ENCODE data around the gene PLRG1.

Gene PLRG1

GRCh38 chr4:154586296-154587033, 36.3 kb upstream of the PLRG1 start:
- no peak overlapping the region for H3K27ac ChIP-seq (ENCODE audit: low read length)
- no peaks in the 10 kb centered on the region for H3K27me3 ChIP-seq (ENCODE audit: low read depth, low read length)
- H3K36me3 ChIP-seq (ENCODE audit: control insufficient read depth in 1 of 2, insufficient read depth in 2 of 2, low read length in 2 of 2): no peaks in the 10 kb centered on the region
- no peaks in the 10 kb centered on the region for H3K4me1 ChIP-seq (ENCODE audit: control insufficient read depth in 1 of 2, insufficient read depth in 2 of 2, low read length in 2 of 2)
- no peaks in the 10 kb centered on the region for H3K9me3 ChIP-seq (ENCODE audit: control insufficient read depth in 1 of 2, low read length in 2 of 2)
- H3K4me3 ChIP-seq (ENCODE audit: low read depth in 1 of 2, low read length in 2 of 2): no peak overlapping the region

GRCh38 chr4:154585369-154586018, 35.3 kb upstream of the PLRG1 start:
- Histone ChIP-seq H3K36me3 (ENCODE audit: control insufficient read depth in 1 of 2, insufficient read depth in 2 of 2, low read length in 2 of 2) (no peaks in the 10 kb centered on the region), H3K4me1 (ENCODE audit: control insufficient read depth in 1 of 2, insufficient read depth in 2 of 2, low read length in 2 of 2) (no peaks in the 10 kb centered on the region), H3K27me3 (ENCODE audit: low read depth, low read length) (no peaks in the 10 kb centered on the region), H3K4me3 (ENCODE audit: low read depth in 1 of 2, low read length in 2 of 2) (no peak overlapping the region), H3K27ac (ENCODE audit: low read length) (no peak overlapping the region), H3K9me3 (ENCODE audit: control insufficient read depth in 1 of 2, low read length in 2 of 2) (no peaks in the 10 kb centered on the region)

- Histone ChIP-seq H3K27me3 (ENCODE audit: low read depth, low read length) (no peaks in the 10 kb centered on the region), H3K9me3 (ENCODE audit: control insufficient read depth in 1 of 2, low read length in 2 of 2) (no peaks in the 10 kb centered on the region), H3K36me3 (ENCODE audit: control insufficient read depth in 1 of 2, insufficient read depth in 2 of 2, low read length in 2 of 2) (no peaks in the 10 kb centered on the region), H3K4me1 (ENCODE audit: control insufficient read depth in 1 of 2, insufficient read depth in 2 of 2, low read length in 2 of 2) (no peaks in the 10 kb centered on the region), H3K27ac (ENCODE audit: low read length) (no peak overlapping the region), H3K4me3 (ENCODE audit: low read depth in 1 of 2, low read length in 2 of 2) (no peak overlapping the region)
These were observed 34.1 kb upstream of the PLRG1 start for GRCh38 chr4:154584259-154584658.

- Histone ChIP-seq H3K27me3 (ENCODE audit: low read depth, low read length) (no peaks in the 10 kb centered on the region), H3K9me3 (ENCODE audit: control insufficient read depth in 1 of 2, low read length in 2 of 2) (no peaks in the 10 kb centered on the region), H3K27ac (ENCODE audit: low read length) (no peak overlapping the region), H3K36me3 (ENCODE audit: control insufficient read depth in 1 of 2, insufficient read depth in 2 of 2, low read length in 2 of 2) (no peaks in the 10 kb centered on the region), H3K4me1 (ENCODE audit: control insufficient read depth in 1 of 2, insufficient read depth in 2 of 2, low read length in 2 of 2) (no peaks in the 10 kb centered on the region), H3K4me3 (ENCODE audit: low read depth in 1 of 2, low read length in 2 of 2) (no peak overlapping the region)
These were observed 33.5 kb upstream of the PLRG1 start for GRCh38 chr4:154583677-154584076.

GRCh38 chr4:154583230-154583629, 33.0 kb upstream of the PLRG1 start:
- no peak overlapping the region for H3K4me3 ChIP-seq (ENCODE audit: low read depth in 1 of 2, low read length in 2 of 2)

GRCh38 chr4:154582723-154583122, 32.5 kb upstream of the PLRG1 start:
- no peaks in the 10 kb centered on the region for H3K27me3 ChIP-seq (ENCODE audit: low read depth, low read length)
- no peak overlapping the region for H3K27ac ChIP-seq (ENCODE audit: low read length)
- no peaks in the 10 kb centered on the region for H3K4me1 ChIP-seq (ENCODE audit: control insufficient read depth in 1 of 2, insufficient read depth in 2 of 2, low read length in 2 of 2)
- no peaks in the 10 kb centered on the region for H3K36me3 ChIP-seq (ENCODE audit: control insufficient read depth in 1 of 2, insufficient read depth in 2 of 2, low read length in 2 of 2)
- H3K4me3 ChIP-seq (ENCODE audit: low read depth in 1 of 2, low read length in 2 of 2): no peak overlapping the region
- no peaks in the 10 kb centered on the region for H3K9me3 ChIP-seq (ENCODE audit: control insufficient read depth in 1 of 2, low read length in 2 of 2)

More at GRCh38 chr4:154583230-154583629, 33.0 kb upstream of the PLRG1 start:
- H3K9me3 ChIP-seq (ENCODE audit: control insufficient read depth in 1 of 2, low read length in 2 of 2): no peaks in the 10 kb centered on the region
- no peaks in the 10 kb centered on the region for H3K4me1 ChIP-seq (ENCODE audit: control insufficient read depth in 1 of 2, insufficient read depth in 2 of 2, low read length in 2 of 2)
- no peaks in the 10 kb centered on the region for H3K36me3 ChIP-seq (ENCODE audit: control insufficient read depth in 1 of 2, insufficient read depth in 2 of 2, low read length in 2 of 2)
- no peak overlapping the region for H3K27ac ChIP-seq (ENCODE audit: low read length)
- H3K27me3 ChIP-seq (ENCODE audit: low read depth, low read length): no peaks in the 10 kb centered on the region

GRCh38 chr4:154579927-154580326, 29.7 kb upstream of the PLRG1 start:
- Histone ChIP-seq H3K36me3 (ENCODE audit: control insufficient read depth in 1 of 2, insufficient read depth in 2 of 2, low read length in 2 of 2) (no peaks in the 10 kb centered on the region), H3K4me1 (ENCODE audit: control insufficient read depth in 1 of 2, insufficient read depth in 2 of 2, low read length in 2 of 2) (no peaks in the 10 kb centered on the region), H3K27me3 (ENCODE audit: low read depth, low read length) (no peaks in the 10 kb centered on the region), H3K27ac (ENCODE audit: low read length) (no peak overlapping the region), H3K9me3 (ENCODE audit: control insufficient read depth in 1 of 2, low read length in 2 of 2) (no peaks in the 10 kb centered on the region), H3K4me3 (ENCODE audit: low read depth in 1 of 2, low read length in 2 of 2) (no peak overlapping the region)

GRCh38 chr4:154578919-154579318, 28.7 kb upstream of the PLRG1 start:
- no peaks in the 10 kb centered on the region for H3K36me3 ChIP-seq (ENCODE audit: control insufficient read depth in 1 of 2, insufficient read depth in 2 of 2, low read length in 2 of 2)

GRCh38 chr4:154577324-154577723, 27.1 kb upstream of the PLRG1 start:
- no peaks in the 10 kb centered on the region for H3K9me3 ChIP-seq (ENCODE audit: control insufficient read depth in 1 of 2, low read length in 2 of 2)
- H3K4me1 ChIP-seq (ENCODE audit: control insufficient read depth in 1 of 2, insufficient read depth in 2 of 2, low read length in 2 of 2): no peaks in the 10 kb centered on the region
- H3K4me3 ChIP-seq (ENCODE audit: low read depth in 1 of 2, low read length in 2 of 2): no peak overlapping the region
- H3K36me3 ChIP-seq (ENCODE audit: control insufficient read depth in 1 of 2, insufficient read depth in 2 of 2, low read length in 2 of 2): no peaks in the 10 kb centered on the region
- no peak overlapping the region for H3K27ac ChIP-seq (ENCODE audit: low read length)
- peaks cover 4% of the 10 kb centered on the region for H3K27me3 ChIP-seq (ENCODE audit: low read depth, low read length)

More at GRCh38 chr4:154578919-154579318, 28.7 kb upstream of the PLRG1 start:
- no peaks in the 10 kb centered on the region for H3K27me3 ChIP-seq (ENCODE audit: low read depth, low read length)
- H3K4me3 ChIP-seq (ENCODE audit: low read depth in 1 of 2, low read length in 2 of 2): no peak overlapping the region
- H3K27ac ChIP-seq (ENCODE audit: low read length): no peak overlapping the region
- no peaks in the 10 kb centered on the region for H3K9me3 ChIP-seq (ENCODE audit: control insufficient read depth in 1 of 2, low read length in 2 of 2)
- H3K4me1 ChIP-seq (ENCODE audit: control insufficient read depth in 1 of 2, insufficient read depth in 2 of 2, low read length in 2 of 2): no peaks in the 10 kb centered on the region

- Histone ChIP-seq H3K36me3 (ENCODE audit: control insufficient read depth in 1 of 2, insufficient read depth in 2 of 2, low read length in 2 of 2) (no peaks in the 10 kb centered on the region), H3K27ac (ENCODE audit: low read length) (no peak overlapping the region), H3K4me3 (ENCODE audit: low read depth in 1 of 2, low read length in 2 of 2) (no peak overlapping the region), H3K27me3 (ENCODE audit: low read depth, low read length) (peaks cover 4% of the 10 kb centered on the region), H3K9me3 (ENCODE audit: control insufficient read depth in 1 of 2, low read length in 2 of 2) (no peaks in the 10 kb centered on the region), H3K4me1 (ENCODE audit: control insufficient read depth in 1 of 2, insufficient read depth in 2 of 2, low read length in 2 of 2) (no peaks in the 10 kb centered on the region)
These were observed 24.1 kb upstream of the PLRG1 start for GRCh38 chr4:154574311-154574710.

GRCh38 chr4:154573190-154573870, 23.1 kb upstream of the PLRG1 start:
- H3K9me3 ChIP-seq (ENCODE audit: control insufficient read depth in 1 of 2, low read length in 2 of 2): no peaks in the 10 kb centered on the region
- H3K4me3 ChIP-seq (ENCODE audit: low read depth in 1 of 2, low read length in 2 of 2): no peak overlapping the region
- no peaks in the 10 kb centered on the region for H3K4me1 ChIP-seq (ENCODE audit: control insufficient read depth in 1 of 2, insufficient read depth in 2 of 2, low read length in 2 of 2)
- no peak overlapping the region for H3K27ac ChIP-seq (ENCODE audit: low read length)
- H3K36me3 ChIP-seq (ENCODE audit: control insufficient read depth in 1 of 2, insufficient read depth in 2 of 2, low read length in 2 of 2): no peaks in the 10 kb centered on the region
- H3K27me3 ChIP-seq (ENCODE audit: low read depth, low read length): peaks cover 4% of the 10 kb centered on the region

Data from muscle layer of duodenum (tissue), 2 donors.